Inferior parietal cortex (tissue), 1 donor: ENCODE measurements around the gene DDX59.
"Not testable (repeated sequence)": the region's sequence is repeated elsewhere in the genome, so short reads cannot be mapped to it uniquely, and the experiment has no call there.

Experiments used
- DNase-seq: peaks from one replicate; pipeline ENCODE4 v3.0.0-alpha.2; 2016; ENCODE audit errors: extremely low spot score

Gene DDX59

DNA sequence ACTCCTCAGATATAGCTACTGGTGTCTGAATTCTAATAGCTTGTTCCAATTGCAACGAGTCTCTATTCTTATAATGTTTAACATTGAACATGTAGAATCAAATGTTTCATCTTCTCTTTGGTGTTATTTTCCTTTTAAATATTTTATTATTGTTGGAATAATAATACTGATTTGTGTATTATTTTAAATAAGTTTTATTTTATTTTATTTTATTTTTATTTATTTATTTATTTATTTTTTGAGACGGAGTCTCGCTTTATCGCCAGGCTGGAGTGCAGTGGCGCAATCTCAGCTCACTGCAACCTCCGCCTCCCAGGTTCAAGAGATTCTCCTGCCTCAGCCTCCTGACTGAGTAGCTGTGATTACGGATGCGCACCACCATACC is 39.2 kb downstream of the DDX59 start:
- DNase-seq, result not testable (repeated sequence)

DNA sequence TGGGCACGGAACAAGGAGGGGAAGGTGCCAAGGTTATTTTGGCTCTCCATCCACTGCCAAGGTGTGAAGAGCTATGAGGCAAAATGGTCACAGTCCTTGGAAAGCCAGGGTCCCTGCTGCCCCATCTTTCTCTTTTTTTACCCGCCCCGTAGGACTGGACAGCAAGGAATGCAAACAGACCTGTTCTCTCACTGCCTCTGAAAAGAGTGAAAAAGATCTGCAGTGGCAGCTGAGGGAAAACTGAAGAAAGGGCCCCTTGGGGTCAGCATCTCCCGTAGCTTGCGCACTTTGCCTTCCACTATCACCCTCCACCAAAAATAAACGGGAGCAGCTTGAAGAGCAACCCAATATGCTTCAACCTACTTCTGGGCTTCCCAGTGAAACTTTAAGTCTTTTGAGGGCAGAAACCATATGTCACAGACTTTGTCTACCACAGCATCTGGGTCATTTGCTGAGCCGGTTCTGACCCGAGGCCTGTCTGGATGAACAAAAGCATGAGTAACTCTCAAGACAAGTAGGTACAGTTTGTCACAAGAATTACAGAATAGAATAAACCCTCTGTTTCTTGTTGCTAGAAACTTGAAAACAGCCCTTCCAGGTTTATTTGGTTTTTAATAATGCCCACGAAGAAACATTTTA is 39.7 kb downstream of the DDX59 start:
- DNase-seq, result no peak

DNA sequence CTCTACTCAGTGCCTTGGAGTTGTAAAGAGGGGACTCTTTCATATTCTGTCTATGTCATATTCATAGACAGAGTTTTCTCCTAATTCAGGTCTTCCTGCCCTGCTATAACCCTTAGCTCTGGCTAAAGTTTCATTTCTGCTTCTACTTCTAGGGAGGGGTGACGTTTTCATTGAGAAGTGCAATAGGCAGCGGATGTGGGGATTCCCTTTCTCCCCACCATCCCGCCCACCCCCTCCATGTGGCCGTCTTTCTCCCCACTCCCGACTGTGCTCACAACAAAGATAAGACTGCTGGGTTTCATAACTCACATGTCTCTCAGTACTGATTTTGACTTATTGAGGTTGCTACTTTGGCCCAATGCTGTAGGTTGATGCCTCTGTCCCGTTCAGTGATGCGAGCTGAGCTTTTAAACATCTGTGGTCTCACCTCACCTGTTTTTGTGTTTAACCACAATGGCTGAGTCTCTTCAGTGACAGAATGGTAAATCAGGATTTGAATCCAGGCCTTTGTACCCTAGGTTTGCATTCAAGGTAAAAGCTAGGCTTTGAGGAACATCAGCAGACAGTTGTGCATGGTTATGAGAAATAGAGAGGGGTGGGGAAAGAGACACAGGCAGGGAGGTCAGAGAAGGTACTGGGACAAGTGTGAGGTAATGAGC is 41.4 kb downstream of the DDX59 start:
- DNase-seq, result no peak

- no peak for DNase-seq
These were observed 42.0 kb downstream of the DDX59 start for GRCh38 chr1:200627575-200628222.

- no peak for DNase-seq
These were observed 42.7 kb downstream of the DDX59 start for GRCh38 chr1:200626853-200627534.

DNA sequence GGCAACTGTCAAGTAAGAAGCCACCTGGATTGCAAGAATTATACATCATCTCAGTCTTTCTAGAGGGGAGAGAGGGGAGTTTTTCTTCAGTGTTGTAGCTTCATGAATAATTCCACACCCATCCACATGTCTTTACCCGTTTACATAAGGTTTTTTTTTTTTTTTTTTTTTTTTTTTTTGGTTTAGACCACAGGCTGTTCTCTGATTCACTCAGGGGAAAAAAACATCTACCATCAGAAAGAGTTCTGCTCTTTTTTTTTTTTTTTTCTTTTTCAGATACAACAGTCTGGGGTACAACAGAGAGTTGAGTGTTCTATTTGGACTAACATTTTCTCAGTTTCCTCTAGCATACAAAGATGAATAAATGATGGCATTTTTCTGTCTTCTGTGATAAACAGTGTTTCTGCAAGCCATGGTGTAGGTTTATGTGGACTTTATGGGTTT is 44.3 kb downstream of the DDX59 start:
- DNase-seq, result peak; percentile 56

GRCh38 chr1:200624679-200625335 is 44.9 kb downstream of the DDX59 start:
- DNase-seq, result peak; percentile 39

DNA sequence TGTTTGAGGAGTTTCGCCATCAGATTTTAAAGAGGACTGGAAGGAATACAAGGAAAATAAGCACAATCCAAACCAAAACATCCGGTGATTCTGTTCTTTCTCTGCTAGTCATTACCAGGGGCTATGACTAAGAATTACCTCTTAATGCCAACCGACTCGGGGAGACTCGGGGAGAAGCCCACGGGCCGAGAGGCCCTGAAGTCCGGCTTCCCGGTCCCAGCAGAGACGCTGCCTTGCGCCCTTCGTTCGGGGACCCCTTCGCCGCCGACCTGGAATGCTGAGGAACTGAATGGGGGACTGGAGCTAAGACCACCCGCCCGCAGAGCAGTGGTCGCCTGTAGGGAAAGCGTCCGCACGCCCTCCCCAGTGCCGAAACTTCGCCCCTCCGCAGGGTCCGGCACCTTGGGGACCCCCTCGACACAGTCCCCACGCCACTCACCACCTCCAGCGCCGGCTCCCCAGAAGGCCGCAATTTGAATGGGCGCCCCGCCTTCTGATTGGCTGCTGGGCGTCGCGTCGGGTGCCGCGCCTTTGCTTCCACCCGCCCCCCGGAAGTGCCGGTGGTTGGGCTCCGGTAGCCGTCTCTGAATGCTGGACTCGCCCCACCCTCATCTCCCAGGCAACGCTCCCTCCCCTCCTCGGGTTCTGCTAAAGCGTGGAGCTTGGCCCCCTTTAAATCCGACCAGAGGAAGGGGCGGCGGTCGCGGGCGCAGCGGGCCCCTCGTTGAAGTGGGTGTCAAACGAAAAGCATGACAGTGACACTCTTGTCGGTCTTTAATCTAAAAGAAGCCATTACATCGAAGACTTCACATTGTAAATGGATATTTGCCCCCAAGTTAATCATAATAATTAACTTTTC is 49.2 kb downstream of the DDX59 start, which contains the start of gene KIF14:
KIF14 (minus strand) TSS at position 479 of the 859 bp plus-strand sequence. CDS start 2,028 bp downstream, outside the sequence.
- DNase-seq, result peak; percentile 86

DNA sequence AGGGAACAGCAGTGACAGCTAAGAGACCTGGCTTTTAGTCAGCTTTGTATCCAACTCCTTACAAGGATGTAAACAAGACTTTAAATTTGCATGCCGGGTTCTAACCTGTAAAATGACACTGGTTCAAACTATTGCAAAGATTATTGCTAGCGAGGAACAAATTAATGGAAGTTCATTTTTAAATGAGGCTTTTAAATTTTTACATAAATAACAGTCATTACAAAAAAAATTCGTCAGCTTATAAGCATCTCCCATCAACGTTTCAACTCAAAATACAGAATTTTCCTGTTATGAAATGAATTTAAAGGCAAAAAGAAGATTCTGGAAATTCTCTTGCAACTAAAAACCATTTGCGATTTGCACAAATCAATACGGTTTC is 49.8 kb downstream of the DDX59 start:
- DNase-seq, result no peak

GRCh38 chr1:200610846-200611245 is 58.9 kb downstream of the DDX59 start:
- no peak for DNase-seq

DNA sequence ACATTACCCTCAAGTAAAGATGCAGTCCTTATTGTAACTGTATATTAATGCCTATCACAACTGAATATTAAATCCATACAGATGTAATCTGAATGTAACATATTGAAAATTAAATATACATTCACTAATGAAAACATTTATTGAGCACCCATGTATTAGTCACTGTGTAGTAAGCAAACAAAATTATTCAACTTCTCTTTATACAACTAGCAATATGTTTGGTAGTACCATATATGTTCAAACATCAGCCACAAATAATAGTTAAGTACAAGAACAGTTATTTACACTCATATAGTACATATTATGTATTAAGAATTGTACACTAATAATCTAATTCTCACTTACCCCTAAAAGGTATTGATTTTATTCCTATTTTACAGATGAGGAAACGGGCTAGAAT is 67.1 kb downstream of the DDX59 start:
- no peak for DNase-seq
